Activated CD4-positive, alpha-beta T cell treated with anti-CD3 and anti-CD28 coated beads, Interleukin-10, Interleukin-2, amounts not matched to agents 100 ng/mL and 50 ng/mL, durations not matched to agents 16 hours and 8 hours (primary cell): ENCODE results near the gene GNAI2.
"Not testable (repeated sequence)": the region's sequence is repeated elsewhere in the genome, so short reads cannot be mapped to it uniquely, and the experiment has no call there.

ENCODE experiments used
- DNase-seq: peaks from one replicate; pipeline ENCODE4 v3.0.0-alpha.2; 2020

The GNAI2 gene

DNA sequence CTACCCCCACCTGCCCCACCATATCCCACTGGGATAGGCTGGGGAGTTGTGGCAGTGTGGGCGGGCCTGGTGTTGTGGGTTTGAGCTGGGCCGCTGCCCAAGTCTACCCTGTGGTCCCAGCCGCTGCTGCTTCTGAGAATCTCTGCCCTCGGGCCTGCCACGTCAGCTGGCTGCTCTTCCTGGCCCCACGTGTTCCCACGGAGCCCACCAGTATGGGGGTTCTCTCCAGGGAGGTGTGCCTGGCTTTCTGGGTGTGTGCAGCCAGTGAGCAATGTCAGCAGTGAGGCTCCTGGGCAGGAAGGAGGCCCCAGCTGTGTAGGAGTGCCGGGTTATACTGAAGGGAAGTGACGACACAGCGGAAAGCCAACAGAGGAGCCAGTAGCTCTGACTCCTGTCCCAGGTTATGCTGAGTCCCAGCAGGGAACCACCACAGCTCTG lies 10.5 kb downstream of the GNAI2 start:
- peak; percentile 93 for DNase-seq

DNA sequence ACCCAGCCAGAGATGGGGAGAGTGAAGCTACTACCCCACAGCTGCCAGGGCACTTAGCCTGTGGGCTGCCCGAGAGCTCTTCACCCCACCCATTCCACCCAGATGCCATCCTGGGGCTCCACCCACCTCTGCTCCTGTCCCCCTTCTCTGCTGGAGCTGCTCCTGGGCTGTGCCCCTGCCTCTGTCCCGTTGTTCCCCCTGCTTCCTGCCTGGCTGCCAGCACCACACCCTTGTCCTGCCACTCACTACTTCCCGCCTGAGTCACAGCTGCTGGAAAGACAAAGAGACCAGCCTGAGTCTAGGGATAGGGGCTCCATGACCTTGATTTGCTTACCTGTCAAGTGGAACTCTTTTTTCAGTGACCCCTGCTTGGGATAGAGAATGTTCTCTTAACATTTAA lies 12.4 kb downstream of the GNAI2 start:
- no peak for DNase-seq

DNA sequence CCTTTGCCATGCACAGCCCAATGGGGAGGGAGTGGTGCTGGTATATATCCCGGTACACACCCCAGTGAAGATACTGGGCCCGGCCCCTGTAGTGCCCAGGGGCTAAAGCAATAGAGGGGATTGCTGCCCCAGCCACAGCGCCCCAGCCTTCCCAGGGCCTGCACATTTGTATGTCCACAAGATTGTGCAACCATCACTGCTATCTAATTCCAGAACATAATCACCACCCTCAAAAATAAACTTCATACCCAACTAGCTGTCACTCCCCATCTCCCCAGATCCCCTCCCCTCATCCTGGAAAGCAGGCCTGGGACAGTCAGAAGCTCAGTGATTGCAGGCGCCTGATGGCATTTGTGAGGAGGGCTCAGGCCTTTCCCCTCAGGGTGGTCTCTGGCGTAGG lies 13.5 kb downstream of the GNAI2 start:
- DNase-seq = no peak

DNA sequence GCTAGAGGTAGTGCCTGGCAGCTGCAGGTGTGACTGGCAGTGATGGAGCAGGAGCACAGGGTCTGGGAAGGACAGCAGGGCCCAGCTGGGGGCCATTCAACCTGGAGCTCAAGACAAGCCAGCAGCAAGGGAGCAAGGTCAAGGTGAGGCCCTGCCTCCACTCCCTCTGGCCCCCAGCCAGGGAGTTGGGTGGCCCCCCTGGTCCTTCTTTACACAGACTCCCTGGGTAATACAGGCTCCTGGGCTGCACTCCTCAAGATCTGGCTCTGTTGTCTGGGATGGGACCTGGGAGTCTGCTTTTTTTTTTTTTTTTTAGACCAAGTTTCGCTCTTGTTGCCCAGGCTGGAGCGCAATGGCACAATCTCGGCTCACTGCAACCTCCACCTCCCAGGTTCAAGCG lies 14.5 kb downstream of the GNAI2 start:
- no peak for DNase-seq

DNA sequence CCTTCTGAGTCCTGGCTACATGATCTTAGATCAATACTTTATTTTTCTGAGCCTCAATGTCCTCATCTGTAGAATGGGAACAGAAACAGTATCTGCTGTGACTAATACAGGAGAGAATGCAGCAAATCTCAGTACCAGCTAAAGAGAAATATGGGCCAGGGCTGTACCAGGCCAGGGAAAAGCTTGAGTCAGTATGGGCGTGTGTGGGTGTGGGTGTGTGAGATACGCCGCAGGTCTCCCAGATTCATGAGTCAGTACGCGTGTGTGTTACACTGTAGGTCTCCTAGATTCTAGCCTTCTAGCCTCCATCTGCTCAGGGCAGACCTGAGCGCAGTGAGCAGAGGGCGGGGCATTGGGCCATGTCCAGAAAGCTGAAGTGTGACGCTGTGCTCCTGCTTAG lies 15.2 kb downstream of the GNAI2 start:
- DNase-seq = peak; percentile 57

DNA sequence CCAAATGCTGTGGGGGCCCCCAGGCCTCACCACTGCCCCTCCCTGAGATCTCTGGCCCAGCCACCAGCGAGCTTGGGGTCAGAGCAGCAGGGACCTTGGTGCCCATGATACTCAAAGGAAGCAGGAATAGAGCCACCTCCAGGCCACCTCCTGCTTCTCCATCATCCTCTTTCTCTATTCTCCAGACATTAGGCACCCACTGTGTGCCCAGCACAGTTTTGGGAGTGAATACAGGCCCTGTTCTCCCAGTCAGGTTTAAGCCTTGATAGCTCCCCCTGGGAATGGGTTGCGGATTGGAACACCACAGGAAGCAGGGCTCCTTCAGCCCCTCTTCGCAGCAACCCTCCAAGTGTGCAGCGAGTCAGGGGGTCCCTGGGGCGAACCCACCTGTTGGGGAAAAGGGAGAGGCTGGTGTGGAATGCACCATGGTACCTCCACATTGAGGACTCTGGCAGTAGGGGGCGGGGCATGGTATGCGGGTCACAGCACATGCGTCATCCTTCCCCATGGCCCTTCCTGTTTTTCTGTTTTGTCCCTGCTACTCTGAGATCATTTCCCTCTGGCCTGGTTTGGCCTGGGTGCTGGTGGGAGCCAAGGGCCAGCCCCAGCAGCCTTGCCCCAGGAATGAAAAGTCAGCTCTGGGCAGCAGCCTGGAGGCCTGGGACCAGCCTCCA lies 18.7 kb downstream of the GNAI2 start:
- no peak for DNase-seq

DNA sequence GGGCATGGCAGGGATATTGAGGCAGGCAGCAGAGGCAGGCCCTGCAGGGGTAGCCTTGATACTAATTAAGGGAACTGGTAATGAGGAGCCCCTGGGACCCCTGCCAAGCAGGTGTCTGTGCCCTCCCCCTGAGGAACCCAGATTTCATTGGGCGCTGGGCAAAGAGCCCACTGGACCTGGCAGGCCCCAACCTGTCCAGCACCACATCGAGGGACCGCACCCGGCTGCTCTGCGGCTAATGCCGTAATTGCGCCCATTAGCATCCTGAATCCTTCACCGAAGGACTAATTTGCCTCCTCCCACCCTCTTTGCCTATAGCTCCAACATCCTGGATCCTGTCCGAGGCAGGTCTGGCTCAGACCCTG lies 19.2 kb downstream of the GNAI2 start:
- DNase-seq = no peak

DNA sequence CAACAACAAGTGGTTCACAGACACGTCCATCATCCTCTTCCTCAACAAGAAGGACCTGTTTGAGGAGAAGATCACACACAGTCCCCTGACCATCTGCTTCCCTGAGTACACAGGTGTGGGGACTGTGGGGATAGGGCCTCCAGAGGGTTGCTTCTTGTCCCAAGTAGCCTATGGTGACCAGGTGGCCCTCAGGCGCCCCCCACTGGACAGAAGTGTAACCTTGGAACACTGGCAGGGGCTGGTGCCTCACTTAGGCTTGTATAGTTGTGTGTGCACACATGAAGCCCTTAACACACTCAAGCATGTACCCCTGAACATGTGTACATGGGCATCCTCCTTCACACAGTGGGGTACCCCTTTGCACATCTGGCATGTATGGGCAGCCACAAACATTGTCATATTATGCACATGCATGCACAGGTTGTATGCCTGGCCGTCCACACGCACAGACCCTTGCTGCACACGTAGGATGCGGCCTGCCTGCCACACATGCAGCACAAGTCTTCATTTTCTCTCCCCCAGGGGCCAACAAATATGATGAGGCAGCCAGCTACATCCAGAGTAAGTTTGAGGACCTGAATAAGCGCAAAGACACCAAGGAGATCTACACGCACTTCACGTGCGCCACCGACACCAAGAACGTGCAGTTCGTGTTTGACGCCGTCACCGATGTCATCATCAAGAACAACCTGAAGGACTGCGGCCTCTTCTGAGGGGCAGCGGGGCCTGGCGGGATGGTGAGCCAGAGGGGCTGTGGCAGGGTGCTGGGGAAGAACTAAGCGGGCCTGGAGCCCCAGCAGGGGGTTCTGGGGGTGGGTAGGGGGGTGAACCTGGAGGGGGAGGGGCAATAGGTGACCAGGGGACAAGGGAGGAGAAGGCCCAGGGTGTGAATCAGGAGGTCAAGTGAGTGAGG lies 21.2 kb downstream of the GNAI2 start:
- peak; percentile 50 for DNase-seq

DNA sequence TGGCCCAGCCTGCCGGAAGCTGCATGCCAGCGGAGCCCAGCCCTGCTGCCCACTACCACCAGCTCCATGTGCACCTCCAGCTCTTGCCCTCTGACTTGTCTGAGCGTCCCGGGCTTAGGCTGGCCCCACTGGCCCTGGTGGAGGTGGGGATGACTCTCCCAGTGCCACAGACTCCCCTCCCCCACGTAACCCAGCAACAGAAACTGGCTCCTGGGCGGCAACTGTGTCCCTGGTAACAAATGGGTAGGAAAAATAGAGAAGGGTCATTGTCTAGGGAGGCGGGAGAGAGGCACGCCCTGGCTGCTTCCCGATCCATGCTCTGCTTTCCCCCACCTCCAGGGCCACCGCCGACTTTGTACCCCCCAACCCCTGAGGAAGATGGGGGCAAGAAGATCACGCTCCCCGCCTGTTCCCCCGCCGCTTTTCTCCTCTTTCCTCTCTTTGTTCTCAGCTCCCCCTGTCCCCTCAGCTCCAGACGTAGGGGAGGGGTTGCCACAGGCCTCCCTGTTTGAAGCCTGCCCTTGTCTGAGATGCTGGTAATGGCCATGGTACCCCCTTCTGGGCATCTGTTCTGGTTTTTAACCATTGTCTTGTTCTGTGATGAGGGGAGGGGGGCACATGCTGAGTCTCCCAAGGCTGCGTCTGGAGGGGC lies 22.2 kb downstream of the GNAI2 start:
- DNase-seq = no peak

DNA sequence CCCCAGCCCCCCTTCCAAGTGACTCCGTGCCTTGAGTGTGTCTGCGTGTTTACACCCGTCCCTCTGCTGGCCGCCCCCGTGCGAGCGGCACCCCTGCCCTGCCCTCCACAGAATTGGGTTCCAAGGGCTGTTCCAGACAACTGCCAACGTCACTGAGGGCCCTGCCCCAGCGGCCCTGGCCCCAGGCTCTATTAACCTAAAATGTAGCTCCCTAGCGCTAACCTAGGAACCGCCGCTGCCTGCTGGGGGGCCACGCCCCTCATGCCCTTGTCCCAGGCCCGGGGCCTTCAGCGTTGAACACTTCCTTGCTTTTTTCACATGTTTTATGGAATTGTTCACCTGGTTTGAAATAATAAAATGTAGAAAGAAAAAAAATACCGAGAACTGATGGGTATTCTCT lies 23.0 kb downstream of the GNAI2 start:
- DNase-seq = no peak

DNA sequence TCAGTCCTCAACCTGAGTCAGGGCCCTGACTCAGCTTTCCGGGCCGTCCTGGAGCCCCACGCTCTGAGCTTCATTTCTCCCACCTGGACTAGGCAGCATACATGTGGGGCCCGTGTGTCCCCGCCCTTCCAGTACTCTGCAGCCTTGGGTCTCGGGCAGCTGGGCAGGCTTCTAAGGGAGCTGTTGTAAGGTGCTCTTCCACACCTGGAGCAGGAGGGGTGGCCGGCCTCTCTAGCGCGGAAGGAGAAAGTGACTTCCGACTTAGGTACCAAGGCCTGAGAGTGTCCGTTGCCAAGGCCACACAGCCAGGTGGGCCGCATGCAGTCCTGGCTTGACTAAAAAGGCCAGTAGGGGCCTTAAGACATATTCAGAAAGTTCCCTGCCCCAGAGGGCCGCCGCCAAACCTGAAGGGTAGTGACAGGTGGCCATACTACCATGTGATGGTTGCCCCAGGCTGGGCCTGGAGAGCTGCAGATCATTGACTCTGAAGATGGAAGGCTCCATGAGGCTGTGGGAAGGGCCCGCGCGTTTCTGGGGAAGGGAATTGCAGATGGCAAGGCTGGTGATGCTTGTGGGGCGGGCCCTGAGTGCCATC lies 23.5 kb downstream of the GNAI2 start:
- DNase-seq = no peak

DNA sequence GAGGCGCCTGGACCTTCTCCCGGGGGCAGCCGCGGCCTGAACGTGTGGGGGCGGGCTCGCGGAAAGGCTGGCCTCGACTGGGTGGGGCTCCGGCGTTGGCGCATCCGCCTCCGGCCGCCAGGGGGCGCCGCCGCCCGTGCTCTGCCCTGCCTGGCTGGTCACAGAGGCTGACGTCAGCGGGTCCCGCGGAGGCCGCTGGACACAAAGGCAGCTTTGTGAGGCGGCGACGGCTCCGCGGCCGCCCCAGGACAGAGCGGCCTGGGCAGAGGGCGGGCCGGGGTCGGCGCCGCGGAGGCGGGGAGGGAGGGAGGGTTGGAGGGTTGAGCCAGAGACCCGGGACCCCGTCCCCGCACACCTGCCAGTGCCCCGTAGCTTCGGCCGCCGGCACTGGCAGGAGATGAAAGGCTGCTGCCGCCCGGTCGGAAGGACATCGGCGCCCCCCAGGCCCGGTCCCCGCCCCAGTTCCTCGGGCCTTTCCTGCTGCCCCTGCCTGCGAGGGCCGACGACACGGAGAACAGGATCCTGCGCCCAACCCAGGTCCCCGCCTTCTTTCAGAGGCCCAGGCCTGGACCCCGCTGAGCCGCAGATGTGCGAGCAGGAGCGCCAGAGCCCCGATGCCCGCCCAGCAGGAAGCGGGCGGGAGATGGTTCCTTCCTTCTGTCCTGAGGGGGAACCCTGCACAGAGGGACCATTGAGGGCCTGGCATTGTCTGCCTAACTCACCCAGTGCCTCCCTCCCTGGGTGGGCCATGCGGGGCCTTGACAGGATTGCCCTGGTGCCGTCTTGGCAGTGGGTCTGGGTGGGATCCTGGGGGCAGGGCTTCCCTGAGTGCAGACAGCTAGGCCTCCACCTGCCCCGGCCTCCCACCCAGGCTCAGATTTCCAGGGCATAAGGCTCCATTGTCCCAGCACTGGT lies 24.3 kb downstream of the GNAI2 start:
- DNase-seq = peak; percentile 91

DNA sequence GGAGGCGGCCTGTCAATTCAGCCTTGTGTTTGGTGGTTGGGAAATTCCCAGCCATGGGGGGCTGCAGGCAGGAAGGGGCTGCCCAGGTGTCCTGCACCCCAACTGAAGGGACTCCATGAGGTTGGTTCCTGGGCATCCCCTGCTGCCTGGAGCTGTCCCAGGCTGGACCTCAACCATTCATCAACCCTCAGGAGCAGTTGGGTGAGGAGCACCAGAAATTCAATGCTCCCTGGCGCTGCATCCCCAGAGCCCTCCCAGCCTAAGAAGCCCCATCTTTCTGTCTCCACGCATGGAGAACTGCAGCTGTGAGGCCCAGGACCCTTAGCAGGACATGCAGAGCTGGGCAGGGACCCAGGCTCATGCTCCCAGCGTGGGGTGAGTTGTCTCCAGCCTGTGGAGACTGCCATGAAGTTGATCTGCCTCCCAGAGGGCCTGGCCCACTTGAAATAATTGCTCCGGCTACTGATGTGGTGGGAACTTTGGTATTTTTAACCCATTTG lies 25.0 kb downstream of the GNAI2 start:
- DNase-seq = no peak

DNA sequence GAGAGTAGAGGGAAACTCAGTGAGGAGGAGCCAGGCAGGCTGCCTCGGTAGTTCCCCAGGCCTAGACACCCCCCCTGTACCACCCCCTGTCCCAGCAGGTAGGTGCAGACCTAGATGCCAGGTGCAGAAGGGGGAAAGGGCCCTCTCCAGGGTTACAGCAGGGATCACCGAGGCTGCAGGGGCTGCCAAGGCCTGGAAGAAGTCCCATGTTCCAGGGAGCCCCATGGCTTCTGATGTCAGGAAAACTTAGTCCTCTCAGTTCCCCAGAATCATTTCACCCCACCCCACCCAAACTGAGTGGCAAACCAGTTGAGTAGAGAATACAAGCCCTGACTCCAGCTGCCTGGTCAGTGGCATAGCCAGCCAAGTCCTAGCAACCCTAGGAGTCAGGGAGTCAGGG lies 25.5 kb downstream of the GNAI2 start:
- DNase-seq = no peak

DNA sequence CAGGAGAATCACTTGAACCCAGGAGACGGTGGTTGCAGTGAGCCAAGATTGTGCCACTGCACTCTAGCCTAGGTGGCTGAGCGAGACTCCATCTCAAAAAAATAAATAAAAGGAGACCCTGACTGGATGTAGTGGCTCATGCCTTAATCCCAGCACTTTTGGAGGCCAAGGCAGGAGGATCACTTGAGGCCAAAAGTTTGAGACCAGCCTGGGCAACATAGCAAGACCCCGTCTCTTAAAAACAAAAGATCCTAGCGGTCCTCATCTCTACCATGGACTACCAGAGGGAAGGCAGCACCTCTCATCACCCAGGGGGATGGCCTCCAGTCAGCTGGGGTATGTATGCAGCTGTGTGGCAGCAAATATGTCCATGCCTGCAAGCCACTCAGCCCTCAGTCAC lies 26.2 kb downstream of the GNAI2 start:
- DNase-seq = not testable (repeated sequence)

DNA sequence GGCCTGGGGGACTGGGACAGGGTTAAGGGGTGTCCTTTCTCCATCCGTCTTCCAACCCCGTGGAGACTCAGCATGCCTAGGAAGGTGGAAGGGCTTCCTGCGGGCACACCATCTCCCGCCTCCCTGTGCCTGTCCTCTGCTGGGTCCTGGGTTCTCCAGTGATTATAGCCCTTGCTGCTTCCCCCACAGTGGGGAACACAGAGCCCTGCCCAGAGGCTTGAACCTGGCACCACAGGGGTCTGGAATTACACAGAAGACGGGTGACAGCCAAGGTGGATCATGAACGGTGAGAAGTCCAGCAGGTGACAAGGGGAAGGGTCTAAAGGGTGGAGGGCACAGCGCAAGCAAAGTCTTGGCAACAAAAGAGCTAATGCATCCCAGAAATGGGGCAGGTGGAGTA lies 26.8 kb downstream of the GNAI2 start:
- DNase-seq = no peak

DNA sequence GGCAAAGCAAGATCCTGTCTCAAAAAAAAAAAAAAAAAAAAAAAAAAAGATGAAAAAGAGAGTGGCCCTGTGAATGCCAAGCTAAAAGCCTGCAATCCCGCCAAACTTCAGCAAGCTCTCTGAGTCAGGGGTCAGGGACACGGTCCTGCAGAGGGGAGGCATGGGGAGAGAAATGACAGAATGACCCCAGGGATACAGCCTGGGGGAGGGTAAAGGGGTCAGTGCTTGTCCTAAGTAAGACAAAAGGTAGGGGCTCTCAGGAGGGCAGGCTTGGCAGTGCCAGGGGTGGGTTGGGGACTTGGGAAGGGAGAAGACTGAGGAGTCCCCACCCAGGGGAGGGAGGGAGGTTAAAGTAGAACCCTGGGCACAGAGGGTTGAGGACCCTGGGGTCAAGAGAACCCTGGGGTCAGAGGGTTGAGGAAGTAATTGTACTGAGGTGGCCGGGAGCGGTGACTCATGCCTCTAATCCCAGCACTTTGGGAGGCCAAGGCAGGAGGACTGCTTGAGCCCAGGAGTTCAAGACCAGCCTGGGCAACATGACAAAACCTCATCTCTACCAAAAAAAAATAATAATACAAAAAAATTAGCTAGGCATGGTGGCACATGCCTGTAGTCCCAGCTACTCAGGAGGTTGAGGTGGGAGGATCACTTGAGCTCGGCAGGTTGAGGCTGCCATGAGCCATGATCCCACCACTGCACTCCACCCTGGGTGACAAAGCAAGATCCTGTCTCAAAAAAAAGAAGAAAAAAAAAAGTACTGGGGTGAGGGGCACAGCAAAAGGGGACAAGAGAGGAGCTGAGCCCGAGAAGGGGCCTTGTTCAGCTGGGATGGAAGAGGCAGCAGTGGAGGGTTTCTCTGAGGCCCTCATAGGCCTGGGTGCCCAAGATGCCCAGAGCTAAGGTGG lies 27.7 kb downstream of the GNAI2 start:
- no peak for DNase-seq

DNA sequence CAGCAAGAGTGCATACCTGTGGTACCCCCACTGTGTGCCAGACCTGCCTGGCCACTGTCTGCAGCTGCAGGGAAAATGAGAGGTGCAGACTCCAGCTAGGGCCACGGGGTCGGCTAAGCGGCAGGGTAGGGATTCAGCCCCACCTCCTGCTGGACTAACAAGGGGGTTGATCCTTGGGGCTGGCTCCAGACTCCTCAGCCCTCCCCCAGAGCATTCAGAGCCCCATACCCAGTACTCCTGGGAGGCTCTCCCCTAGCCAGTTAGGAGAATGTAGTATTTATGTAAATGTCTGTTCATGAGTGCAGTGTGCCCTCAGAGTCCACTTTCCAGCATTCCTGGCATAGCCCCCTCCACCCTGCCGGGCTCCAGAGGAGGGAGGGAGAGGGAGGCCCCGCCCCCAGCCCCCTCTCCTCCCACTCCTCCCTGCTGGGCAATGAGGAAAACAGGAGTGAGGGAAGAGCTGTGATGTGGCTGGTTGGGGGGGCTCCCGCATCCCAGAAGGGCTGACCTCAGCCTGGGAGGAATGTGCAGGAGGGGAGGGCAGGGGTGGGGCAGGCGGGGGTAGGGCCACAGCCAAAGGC lies 28.5 kb downstream of the GNAI2 start:
- DNase-seq = no peak

DNA sequence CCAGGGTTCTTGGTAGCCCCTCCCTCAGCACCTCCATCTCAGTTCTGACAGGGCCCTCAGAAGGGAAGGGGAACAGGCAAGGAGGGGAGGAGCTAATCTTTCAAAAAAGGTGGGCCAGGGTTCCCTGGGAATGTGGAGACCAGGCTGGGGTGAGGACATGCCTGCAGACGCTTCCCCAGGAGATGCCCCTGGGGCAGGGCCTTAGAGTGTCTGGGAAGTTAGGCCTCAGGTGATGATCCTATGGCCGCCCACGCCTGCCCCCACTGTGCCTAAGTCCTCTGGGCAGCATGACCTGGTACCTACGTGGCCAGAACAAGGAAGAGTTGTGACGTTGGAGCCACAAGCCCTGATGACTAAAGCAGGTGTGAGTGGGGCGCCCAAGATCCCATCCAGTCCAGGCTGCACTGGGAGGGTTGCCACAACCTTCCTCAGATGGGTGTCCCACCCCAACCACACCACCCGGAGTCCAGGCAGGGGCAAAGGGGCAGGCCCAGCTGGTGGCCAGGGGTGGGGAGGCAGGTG lies 29.0 kb downstream of the GNAI2 start:
- DNase-seq = no peak

DNA sequence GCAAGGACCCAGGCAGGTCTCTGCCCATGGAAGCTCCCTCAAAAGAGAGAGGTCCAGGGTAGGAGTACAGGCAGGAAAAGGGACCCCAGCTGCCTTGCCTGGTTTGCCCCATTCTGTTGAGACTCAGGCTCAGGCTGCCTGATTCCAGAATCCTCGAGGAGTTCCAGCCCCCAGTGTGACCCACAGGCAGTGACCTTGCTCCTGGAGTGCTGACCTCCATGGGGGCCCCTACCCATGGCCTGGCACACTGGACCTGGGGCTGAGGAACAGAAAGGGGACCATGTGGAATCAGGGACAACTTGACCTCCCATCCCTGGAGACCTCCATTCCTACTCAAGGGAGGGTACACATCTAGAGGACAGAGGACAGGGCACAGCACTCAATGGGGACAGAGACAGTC lies 29.6 kb downstream of the GNAI2 start:
- no peak for DNase-seq
